CD14-positive monocyte (primary cell): ENCODE results near the gene ASH1L. TPM values are rescaled to one million over a fixed set of nuclear protein-coding genes. Genes with fewer than 3 reads are reported as not detected.

Experiments used
- DNase-seq, 3 donors: peaks; one replicate each; pipeline ENCODE4 v3.0.0-alpha.2; 2011 to 2022
- H2AFZ ChIP-seq: 2 replicates; pipeline ENCODE4 v1.6.0; 2012; ENCODE audit warnings: mild to moderate bottlenecking, low read depth, low read length, inconsistent platforms; ENCODE audit not compliant: insufficient read depth, poor library complexity, severe bottlenecking
- H3K27ac ChIP-seq, 2 donors: 1 replicate in 1 of 2; 2 replicates in 1 of 2; pipeline ENCODE4 v1.5.1; 2012 to 2013; ENCODE audit warnings: low read length in 2 of 2, control low read depth in 1 of 2, inconsistent platforms in 1 of 2, low read depth in 1 of 2, mild to moderate bottlenecking in 1 of 2
- H3K27me3 ChIP-seq, 2 donors: one replicate each; pipeline versions ENCODE4 v1.6.0 to v1.6.1; 2011 to 2013; ENCODE audit warnings: low read length in 2 of 2; ENCODE audit not compliant: control insufficient read depth in 2 of 2, insufficient read depth in 2 of 2
- H3K36me3 ChIP-seq, 2 donors: replicated peaks in 1 of 2; 1 replicate in 1 of 2; 2 replicates in 1 of 2; pipeline versions ENCODE4 v1.5.1 to v1.6.1; 2012 to 2013; ENCODE audit warnings: low read length in 2 of 2, control low read depth in 1 of 2, inconsistent platforms in 1 of 2, mild to moderate bottlenecking in 1 of 2; ENCODE audit not compliant: insufficient read depth in 2 of 2, control insufficient read depth in 1 of 2
- H3K4me1 ChIP-seq, 2 donors: 1 replicate in 1 of 2; 2 replicates in 1 of 2; pipeline versions ENCODE4 v1.5.1 to v1.6.1; 2012 to 2013; ENCODE audit warnings: low read length in 2 of 2, control low read depth in 1 of 2, inconsistent platforms in 1 of 2, mild to moderate bottlenecking in 1 of 2, moderate library complexity in 1 of 2; ENCODE audit not compliant: insufficient read depth in 2 of 2, control insufficient read depth in 1 of 2
- H3K4me2 ChIP-seq: replicated peaks from 2 replicates; pipeline ENCODE3; 2012; ENCODE audit warnings: low read length, moderate library complexity, mild to moderate bottlenecking; ENCODE audit not compliant: poor library complexity, severe bottlenecking; ENCODE audit errors: extremely low read depth
- H3K4me3 ChIP-seq, 3 experiments: fragments of 200-600 bp in 1 of 3; sonication (generic) in 1 of 3; replicated peaks in 1 of 3; 1 replicate in 2 of 3; 2 replicates in 1 of 3; pipeline ENCODE4 v1.5.1; 2011 to 2013; ENCODE audit warnings: low read length in 3 of 3, mild to moderate bottlenecking in 3 of 3, control low read depth in 2 of 3, low read depth in 2 of 3, inconsistent platforms in 1 of 3, moderate library complexity in 1 of 3
- H3K79me2 ChIP-seq: 2 replicates; pipeline ENCODE4 v1.6.0; 2012; ENCODE audit warnings: mild to moderate bottlenecking, control low read depth, inconsistent platforms, low read length, moderate library complexity; ENCODE audit not compliant: insufficient read depth
- H3K9ac ChIP-seq: 2 replicates; pipeline ENCODE4 v1.6.0; 2017; ENCODE audit warnings: low read length, mild to moderate bottlenecking; ENCODE audit not compliant: insufficient read depth, poor library complexity, severe bottlenecking
- H3K9me3 ChIP-seq, 2 donors: replicated peaks in 1 of 2; 1 replicate in 1 of 2; 2 replicates in 1 of 2; pipeline versions ENCODE4 v1.5.1 to v1.6.1; 2012 to 2013; ENCODE audit warnings: low read length in 2 of 2, control low read depth in 1 of 2; ENCODE audit not compliant: control insufficient read depth in 1 of 2, insufficient read depth in 1 of 2
- H4K20me1 ChIP-seq: 2 replicates; pipeline ENCODE4 v1.6.0; 2012; ENCODE audit warnings: mild to moderate bottlenecking, low read length, control low read depth, moderate library complexity; ENCODE audit not compliant: insufficient read depth
- H3K27ac Mint-ChIP-seq, 7 donors: one replicate each; pipeline ENCODE4 v1.8.0; 2020; ENCODE audit warnings: mild to moderate bottlenecking in 7 of 7, mixed read lengths in 7 of 7, moderate library complexity in 6 of 7, inconsistent platforms in 2 of 7
- H3K27me3 Mint-ChIP-seq, 3 donors: one replicate each; pipeline ENCODE4 v1.8.0; 2021 to 2022; ENCODE audit warnings: low read depth in 3 of 3, mild to moderate bottlenecking in 3 of 3, mixed read lengths in 3 of 3, moderate library complexity in 3 of 3, inconsistent platforms in 1 of 3
- H3K36me3 Mint-ChIP-seq, 2 donors: one replicate each; pipeline ENCODE4 v1.8.0; 2020; ENCODE audit warnings: mixed read lengths in 2 of 2, inconsistent platforms in 1 of 2, mild to moderate bottlenecking in 1 of 2
- H3K4me1 Mint-ChIP-seq: one replicate; pipeline ENCODE4 v1.8.0; 2020; ENCODE audit warnings: mild to moderate bottlenecking, mixed read lengths
- H3K4me3 Mint-ChIP-seq, 2 donors: one replicate each; pipeline ENCODE4 v1.8.0; 2020; ENCODE audit warnings: mild to moderate bottlenecking in 2 of 2, mixed read lengths in 2 of 2, moderate library complexity in 1 of 2
- H3K9me3 Mint-ChIP-seq, 7 donors: one replicate each; pipeline ENCODE4 v1.8.0; 2020 to 2022; ENCODE audit warnings: mixed read lengths in 7 of 7, mild to moderate bottlenecking in 6 of 7, moderate library complexity in 6 of 7, inconsistent platforms in 2 of 7
- WGBS: methylation state at CpG from one replicate; pipeline ENCODE4 v1.1.5; 2013; ENCODE audit warnings: missing lambda C conversion rate; ENCODE audit not compliant: insufficient coverage; 5-methylcytosine and 5-hydroxymethylcytosine counted together
- intact Hi-C, 2 donors: fragments of 100-400 bp; cut with micrococcal nuclease; formaldehyde crosslinking; loops; one replicate each; pipeline versions ENCODE4 v1.15.0 to v1.15.1; 2023
- polyA plus RNA-seq, 3 donors: library from polyadenylated mRNA; depleted of rRNA in 1 of 3; unstranded in 2 of 3; stranded (reverse) in 1 of 3; fragments of 300-500 nt in 2 of 3; fragments of >200 nt in 1 of 3; fragmentation: Illumina TruSeq in 2 of 3; gene quantifications; 1 replicate in 2 of 3; 2 replicates in 1 of 3; pipeline ENCODE4 v1.2.3, GENCODE V29; 2012 to 2021
- small RNA-seq: library from RNA; depleted of rRNA; stranded (forward); fragments of <200 nt; gene quantifications from one replicate; pipeline ENCODE3, GENCODE V24; 2012; ENCODE audit warnings: low read depth; ENCODE audit not compliant: insufficient read length
- TF ChIP-seq, protein P1 (sequence below): fragments of 200-600 bp; IDR thresholded peaks from one replicate; pipeline ENCODE4 v1.8.0; 2022; ENCODE audit warnings: antibody characterized with exemption, mild to moderate bottlenecking

Gene ASH1L
- polyA plus RNA-seq, 3 donors: 2.7 to 21.5 (median 5.6) TPM

DNA sequence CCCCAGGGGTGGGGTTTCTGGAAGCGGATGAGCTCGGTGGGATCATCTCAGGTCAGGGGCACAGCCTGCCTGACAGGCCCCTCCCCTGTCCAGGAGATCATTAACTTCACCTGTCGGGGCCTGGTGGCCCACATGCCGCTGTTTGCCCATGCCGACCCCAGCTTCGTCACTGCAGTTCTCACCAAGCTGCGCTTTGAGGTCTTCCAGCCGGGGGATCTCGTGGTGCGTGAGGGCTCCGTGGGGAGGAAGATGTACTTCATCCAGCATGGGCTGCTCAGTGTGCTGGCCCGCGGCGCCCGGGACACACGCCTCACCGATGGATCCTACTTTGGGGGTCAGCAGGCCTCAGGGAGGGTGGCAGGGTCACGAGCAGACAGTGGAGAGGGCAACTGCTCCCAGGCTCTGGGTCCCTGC is 277.0 kb downstream of the ASH1L start:
- no peak overlapping the region for H2AFZ ChIP-seq
- Mint-ChIP-seq H3K4me1 (peaks cover 2% of the 10 kb centered on the region), H3K36me3 (no peaks in the 10 kb centered on the region), H3K4me3 (no peak overlapping the region), H3K9me3 (no peaks in the 10 kb centered on the region), H3K27me3 (peaks cover 0 to 4% (median 2%) of the 10 kb centered on the region in 3 donors), H3K27ac (no peak overlapping the region)
- TF ChIP-seq, protein P1, sequence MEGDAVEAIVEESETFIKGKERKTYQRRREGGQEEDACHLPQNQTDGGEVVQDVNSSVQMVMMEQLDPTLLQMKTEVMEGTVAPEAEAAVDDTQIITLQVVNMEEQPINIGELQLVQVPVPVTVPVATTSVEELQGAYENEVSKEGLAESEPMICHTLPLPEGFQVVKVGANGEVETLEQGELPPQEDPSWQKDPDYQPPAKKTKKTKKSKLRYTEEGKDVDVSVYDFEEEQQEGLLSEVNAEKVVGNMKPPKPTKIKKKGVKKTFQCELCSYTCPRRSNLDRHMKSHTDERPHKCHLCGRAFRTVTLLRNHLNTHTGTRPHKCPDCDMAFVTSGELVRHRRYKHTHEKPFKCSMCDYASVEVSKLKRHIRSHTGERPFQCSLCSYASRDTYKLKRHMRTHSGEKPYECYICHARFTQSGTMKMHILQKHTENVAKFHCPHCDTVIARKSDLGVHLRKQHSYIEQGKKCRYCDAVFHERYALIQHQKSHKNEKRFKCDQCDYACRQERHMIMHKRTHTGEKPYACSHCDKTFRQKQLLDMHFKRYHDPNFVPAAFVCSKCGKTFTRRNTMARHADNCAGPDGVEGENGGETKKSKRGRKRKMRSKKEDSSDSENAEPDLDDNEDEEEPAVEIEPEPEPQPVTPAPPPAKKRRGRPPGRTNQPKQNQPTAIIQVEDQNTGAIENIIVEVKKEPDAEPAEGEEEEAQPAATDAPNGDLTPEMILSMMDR: no peak
- H3K9ac ChIP-seq: no peak overlapping the region
- no peak overlapping the region for H3K4me2 ChIP-seq
- no peaks in the 10 kb centered on the region for H3K36me3 ChIP-seq
- DNase-seq: no peak
- no peak overlapping the region for H3K27ac ChIP-seq
- no peaks in the 10 kb centered on the region for H4K20me1 ChIP-seq
- WGBS: 98% methylated on average over 18 of the region's 18 CpGs
- H3K27me3 ChIP-seq: no peaks in the 10 kb centered on the region
- no peaks in the 10 kb centered on the region for H3K79me2 ChIP-seq
- no peaks in the 10 kb centered on the region for H3K9me3 ChIP-seq
- intact Hi-C loops: no loop called here
- H3K4me1 ChIP-seq: no peaks in the 10 kb centered on the region
- no peak overlapping the region for H3K4me3 ChIP-seq

Small RNA genes within 50 kb of the gene (small RNA-seq; reads per million reads assigned to genes)
- not detected for gene AL353807.4
- gene RNU6-106P: not detected
- not detected for gene RNU6-1297P

Other genes starting within 250 kb of the ASH1L start
- 10 to 100 TPM; 12.7 to 23.4 (median 13.5) TPM for gene RUSC1, start 241.9 kb downstream of the ASH1L start, polyA plus RNA-seq
- 10 to 100 TPM in 1 of 3 donors, 1 to 10 TPM in 2; 3.8 to 17.4 (median 4.8) TPM for gene MSTO1, start 47.4 kb upstream of the ASH1L start, polyA plus RNA-seq
- 10 to 100 TPM; 14.0 to 93.4 (median 24.3) TPM for gene YY1AP1, start 126.0 kb upstream of the ASH1L start, polyA plus RNA-seq
- 10 to 100 TPM; 69.0 to 79.3 (median 72.7) TPM for gene DAP3, start 126.3 kb upstream of the ASH1L start, polyA plus RNA-seq